K562 (cell line): ENCODE measurements around the gene COL9A3. TPM values are rescaled to one million over a fixed set of nuclear protein-coding genes. Genes with fewer than 3 reads are reported as not detected.

Experiments
- ATAC-seq: fragments of 200-7000 bp; cut with Tn5 transposase; 3 replicates; pipeline ENCODE4 v1.9.1; 2020; ENCODE audit warnings: moderate library complexity
- BruUV-seq: library from RNA; stranded (reverse); fragments of 400-500 nt; replicated peaks from 2 replicates; lab custom pipeline; 2021; lab: Mats Ljungman, UMichigan
- CTCF ChIA-PET: fragments of 300-600 bp; formaldehyde crosslinking; extraction: SDS; loops from one replicate; lab custom pipeline; 2021; ENCODE audit warnings: low intra/inter-chr PET ratio; lab: Yijun Ruan, JAX
- POLR2A ChIA-PET: fragments of 300-600, 350-650 bp; sonication (Branson Sonifier 250); formaldehyde crosslinking; extraction: SDS; loops from one replicate; lab custom pipeline; 2021; ENCODE audit warnings: antibody characterized with exemption, inconsistent platforms; lab: Yijun Ruan, JAX
- DNase-seq, 4 experiments: peaks; one replicate each; pipeline versions ENCODE4 v3.0.0 to v3.0.0-alpha.2; 2011 to 2018; ENCODE audit warnings: low spot score in 3 of 4, mixed read lengths in 3 of 4; ENCODE audit errors: extremely low read depth in 1 of 4
- FAIRE-seq: peaks from 2 replicates; lab custom pipeline; 2011; peaks lifted over from hg19 to GRCh38; lab: Jason Lieb, UNC
- H2AFZ ChIP-seq: 2 replicates; pipeline ENCODE4 v1.6.0; 2011; ENCODE audit warnings: low read depth, low read length, control low read depth, inconsistent platforms
- H3K27ac ChIP-seq: fragments of 200-600 bp; 3 replicates; pipeline ENCODE4 v1.8.0; 2011; ENCODE audit warnings: low read depth, mild to moderate bottlenecking, control low read depth, inconsistent platforms, low read length, moderate library complexity, mixed read lengths; ENCODE audit errors: extremely low read depth
- H3K27me3 ChIP-seq, 2 experiments: fragments of 300-600 bp in 1 of 2; 2 replicates in 1 of 2; 3 replicates in 1 of 2; pipeline versions ENCODE4 v1.6.0 to v1.8.0; 2011; ENCODE audit warnings: inconsistent platforms in 2 of 2, low read length in 2 of 2, mild to moderate bottlenecking in 1 of 2, mixed read lengths in 1 of 2, moderate library complexity in 1 of 2; ENCODE audit not compliant: control insufficient read depth in 2 of 2, insufficient read depth in 2 of 2
- H3K36me3 ChIP-seq: fragments of 300-600 bp; 3 replicates; pipeline ENCODE4 v1.8.0; 2011; ENCODE audit warnings: mild to moderate bottlenecking, low read length, inconsistent platforms; ENCODE audit not compliant: control insufficient read depth, insufficient read depth
- H3K4me1 ChIP-seq, 2 experiments: fragments of 200-600 bp in 1 of 2; replicated peaks in 1 of 2; 2 replicates in 1 of 2; 3 replicates in 1 of 2; pipeline versions ENCODE4 v1.5.1 to v1.8.0; 2011; ENCODE audit warnings: inconsistent platforms in 2 of 2, low read length in 2 of 2, mild to moderate bottlenecking in 1 of 2, mixed read lengths in 1 of 2, moderate library complexity in 1 of 2; ENCODE audit not compliant: control insufficient read depth in 2 of 2, insufficient read depth in 2 of 2
- H3K4me2 ChIP-seq: 2 replicates; pipeline ENCODE4 v1.6.1; 2011; ENCODE audit warnings: low read length, control low read depth, inconsistent platforms, mixed read lengths; ENCODE audit not compliant: insufficient read depth
- H3K4me3 ChIP-seq: fragments of 200-600 bp; sonication (generic), shearing (Covaris generic); 2 replicates; pipeline ENCODE4 v1.5.1; 2016; ENCODE audit warnings: control low read depth, inconsistent platforms
- H3K79me2 ChIP-seq: fragments of 200-600 bp; 3 replicates; pipeline ENCODE4 v1.8.0; 2011; ENCODE audit warnings: low read length, inconsistent platforms; ENCODE audit not compliant: control insufficient read depth, insufficient read depth
- H3K9ac ChIP-seq, 2 experiments: 2 replicates each; pipeline versions ENCODE4 v1.6.0 to v1.6.1; 2011; ENCODE audit warnings: low read depth in 2 of 2, low read length in 2 of 2, control low read depth in 1 of 2, inconsistent platforms in 1 of 2, mild to moderate bottlenecking in 1 of 2, mixed read lengths in 1 of 2; ENCODE audit not compliant: insufficient read depth in 1 of 2
- H3K9me1 ChIP-seq: one replicate; pipeline ENCODE4 v1.6.0; 2011; ENCODE audit warnings: inconsistent platforms, mild to moderate bottlenecking, low read length, moderate library complexity; ENCODE audit not compliant: control insufficient read depth, insufficient read depth
- H3K9me3 ChIP-seq: replicated peaks from 2 replicates; pipeline ENCODE4 v1.5.1; 2011; ENCODE audit warnings: low read depth, low read length, inconsistent platforms; ENCODE audit not compliant: control insufficient read depth, insufficient read depth
- H4K20me1 ChIP-seq: replicated peaks from 2 replicates; pipeline ENCODE4 v1.6.1; 2011; ENCODE audit warnings: low read length, inconsistent platforms, mixed read lengths; ENCODE audit not compliant: control insufficient read depth, insufficient read depth
- BHLHE40 ChIP-seq: IDR thresholded peaks from 2 replicates; pipeline ENCODE4 v1.6.1; 2011; ENCODE audit warnings: low read length, improper control_type of control experiment
- CBX2 ChIP-seq: fragments of 200-600 bp; sonication (generic); IDR thresholded peaks from one replicate; pipeline ENCODE4 v1.6.1; 2012; ENCODE audit warnings: mild to moderate bottlenecking, low read length, inconsistent platforms; ENCODE audit not compliant: insufficient read depth, poor library complexity, severe bottlenecking
- FOSL1 ChIP-seq: fragments of 200-800 bp; sonication (Bioruptor generic); conservative IDR thresholded peaks from 2 replicates; pipeline ENCODE4 v1.6.1; 2016; ENCODE audit warnings: missing genetic modification characterization, missing compliant biosample characterization
- GABPA ChIP-seq: fragments of 200-800 bp; sonication (Bioruptor generic); conservative IDR thresholded peaks from 2 replicates; pipeline ENCODE4 v1.6.1; 2016; ENCODE audit warnings: low read depth, missing genetic modification characterization, missing compliant biosample characterization
- HSF4 ChIP-seq: fragments of 250-450 bp; sonication (Bioruptor Pico); IDR thresholded peaks from 2 replicates; pipeline ENCODE4 v2.1.2; 2022; ENCODE audit warnings: mild to moderate bottlenecking, moderate library complexity, borderline replicate concordance
- KLF6 ChIP-seq: fragments of 250-450 bp; sonication (Bioruptor Pico); IDR thresholded peaks from 2 replicates; pipeline ENCODE4 v1.4.0; 2020; ENCODE audit warnings: mild to moderate bottlenecking, moderate library complexity, borderline replicate concordance
- MXI1 ChIP-seq: IDR thresholded peaks from 2 replicates; pipeline ENCODE4 v1.6.1; 2011; ENCODE audit warnings: low read depth, mild to moderate bottlenecking, improper control_type of control experiment, low read length
- NR2F6 ChIP-seq: fragments of 450-650 bp; formaldehyde crosslinking; IDR thresholded peaks from 2 replicates; pipeline ENCODE4 v1.4.0; 2020; ENCODE audit warnings: mild to moderate bottlenecking
- TEAD4 ChIP-seq, 2 experiments: sonication (generic) in 1 of 2; formaldehyde crosslinking in 1 of 2; IDR thresholded peaks; 2 replicates each; pipeline versions ENCODE4 v1.6.1 to v1.8.0; 2012 to 2022; ENCODE audit warnings: borderline replicate concordance in 1 of 2, inconsistent platforms in 1 of 2, low read length in 1 of 2, mild to moderate bottlenecking in 1 of 2, missing genetic modification reagents in 1 of 2
- WGBS: fragments of 100-300 bp; shearing (Covaris generic); methylation state at CpG from one replicate; pipeline ENCODE4 v1.1.6; 2016; ENCODE audit warnings: low coverage, mixed read lengths; ENCODE audit not compliant: insufficient coverage; ENCODE audit errors: missing lambda C conversion rate; 5-methylcytosine and 5-hydroxymethylcytosine counted together
- in situ Hi-C: fragments of 300-500 bp; cut with MboI; formaldehyde crosslinking; loops from 4 replicates; pipeline ENCODE4 v1.15.0; 2018; ENCODE audit warnings: inconsistent platforms, mixed read lengths
- intact Hi-C: fragments of 100-400 bp; cut with micrococcal nuclease; formaldehyde crosslinking; loops from 2 replicates; pipeline ENCODE4 v1.14.2; 2022
- polyA plus RNA-seq, 8 experiments: library from polyadenylated mRNA; depleted of rRNA in 4 of 8; stranded (reverse) in 5 of 8; unstranded in 3 of 8; fragments of >200 nt; fragmentation: Nextera tagmentation in 2 of 8; fragmentation: Illumina TruSeq in 1 of 8; extraction: Ambion mirVana in 2 of 8; extraction: Trizol in 1 of 8; gene quantifications; 2 replicates each; pipeline versions ENCODE4 v1.2.1 to v1.2.3, GENCODE V29; 2011 to 2014; ENCODE audit warnings: inconsistent platforms in 1 of 8, missing spikeins in 1 of 8
- total RNA-seq, 7 experiments: library from RNA; depleted of rRNA in 6 of 7; stranded (reverse); fragments of >200 nt in 6 of 7; fragmentation: Illumina TruSeq in 2 of 7; extraction: Trizol in 2 of 7; gene quantifications; 2 replicates each; pipeline versions ENCODE4 v1.2.1 to v1.2.3, GENCODE V29; 2011 to 2021; ENCODE audit warnings: low replicate concordance in 1 of 7
- TF ChIP-seq, protein P1 (sequence below): fragments of 250-450 bp; sonication (Bioruptor Pico); IDR thresholded peaks from 2 replicates; pipeline ENCODE4 v1.4.0; 2020; ENCODE audit warnings: mild to moderate bottlenecking
- TF ChIP-seq, protein P2 (sequence below), 2 experiments: fragments of 200-800 bp in 1 of 2; sonication (Bioruptor generic) in 1 of 2; sonication (generic) in 1 of 2; formaldehyde crosslinking in 1 of 2; IDR thresholded peaks in 1 of 2; conservative IDR thresholded peaks in 1 of 2; 2 replicates each; pipeline versions ENCODE4 v1.5.0 to v1.6.1; 2016 to 2020; ENCODE audit warnings: missing compliant biosample characterization in 1 of 2, missing genetic modification characterization in 1 of 2, missing genetic modification reagents in 1 of 2
- TF ChIP-seq, protein P3 (sequence below): IDR thresholded peaks from 2 replicates; pipeline ENCODE4 v1.6.1; 2012; ENCODE audit warnings: low read depth, low read length, improper control_type of control experiment, borderline replicate concordance
- TF ChIP-seq, protein P4 (sequence below): fragments of 250-450 bp; sonication (Bioruptor Pico); IDR thresholded peaks from 2 replicates; pipeline ENCODE4 v1.8.0; 2022; ENCODE audit warnings: inconsistent platforms

COL9A3 gene
- total and polyA plus RNA-seq, 9 of the 15 experiments (the other 6 are each of a cell fraction or from before 2014, with no cell fraction given) = 0.14 to 3.6 (median 0.88) TPM; not detected in 1

DNA sequence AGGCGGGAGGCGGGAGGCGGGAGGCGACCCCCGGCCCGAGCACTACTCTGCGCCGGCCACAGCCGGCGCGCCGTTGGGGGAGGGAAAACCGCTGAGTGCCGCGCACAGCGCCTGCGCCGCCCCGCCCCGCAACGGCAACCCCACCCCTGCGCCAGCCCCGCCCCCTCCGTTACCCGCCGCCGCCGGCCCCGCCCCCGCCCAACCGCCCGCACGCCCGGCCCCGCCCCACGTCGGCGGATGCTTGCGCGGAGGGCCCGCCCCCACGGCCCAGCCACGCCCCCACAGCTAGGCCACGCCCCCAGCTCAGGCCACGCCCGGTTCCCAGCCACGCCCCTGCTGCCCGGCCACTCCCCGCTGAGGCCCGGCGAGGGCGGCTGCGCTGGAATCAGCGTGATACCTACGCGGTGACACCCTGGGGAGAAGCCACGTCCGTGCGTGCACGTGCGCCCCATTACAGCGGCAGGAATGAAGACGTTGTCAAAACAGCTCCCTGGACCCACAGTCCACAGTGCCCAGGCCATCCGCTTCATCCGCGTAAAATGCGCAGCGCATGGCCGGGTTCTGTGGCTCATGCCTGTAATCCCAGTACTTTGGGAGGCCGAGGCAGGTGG is 45.0 kb downstream of the COL9A3 start, which contains the start of gene TCFL5:
TCFL5 (minus strand) TSS at position 97 of the 611 bp plus-strand sequence. CDS start 152 bp downstream, outside the sequence.
- ChIA-PET CTCF (no interaction called here), POLR2A (interaction anchor here (0.6 to 2.1 kb wide), 7 partner anchors 9 to 89 kb away, joined by 3 to 13 read pairs (median 4); no protein-coding TSS in a partner anchor)
- Histone ChIP-seq H3K79me2 (peaks cover 23% of the 10 kb centered on the region), H4K20me1 (0 out of 2 replicates have a peak, but pooled peaks cover 7% of the 10 kb centered on the region), H3K9me1 (no peaks in the 10 kb centered on the region), H2AFZ (peak within 1 kb of the TSS; percentile 92), H3K27me3 (no peaks in the 10 kb centered on the region), H3K4me3 (peak within 1 kb of the TSS; percentile 49), H3K27ac (peak within 1 kb of the TSS; percentile 89), H3K9ac (peak within 1 kb of the TSS; percentile 52 to 95; a peak in 3 of 4 replicates), H3K4me1 (peaks cover 13 to 32% of the 10 kb centered on the region in 2 experiments; a peak in 4 of 5 replicates), H3K36me3 (peaks cover 22% of the 10 kb centered on the region), H3K9me3 (no peaks in the 10 kb centered on the region), H3K4me2 (peak within 1 kb of the TSS; percentile 82)
- intact Hi-C loops = loop anchor here (1.0 kb wide), 1 partner anchor 11 kb away; no protein-coding TSS in a partner anchor
- in situ Hi-C loops = no loop called here
- FAIRE-seq = peak; percentile 84
- WGBS = 2% methylated on average over 18 of the region's 70 CpGs
- peak; percentile 96 for ATAC-seq
- peak; percentile 92 to 94 (median 93) for DNase-seq
- no TSS peak for BruUV-seq
- TF ChIP-seq KLF6 (CRISPR knock-in tag) (0 out of 2 replicates have a peak, but pooled peaks have one; percentile 24), HSF4 (CRISPR knock-in tag) (no peak), GABPA (tag) (no peak), TEAD4 (IDR thresholded peaks at IDR 0.05; ENCODE audit: low read length) (0 out of 2 replicates have a peak, but pooled peaks have one; percentile 25), TEAD4 (CRISPR knock-in tag; IDR thresholded peaks at IDR 0.05; ENCODE audit: borderline replicate concordance) (no peak), NR2F6 (no peak), CBX2 (no peak), MXI1 (peak; percentile 66; the same call in 1 of the 2 replicates), BHLHE40 (peak; percentile 100), FOSL1 (tag) (no peak)
- TF ChIP-seq, protein P1, sequence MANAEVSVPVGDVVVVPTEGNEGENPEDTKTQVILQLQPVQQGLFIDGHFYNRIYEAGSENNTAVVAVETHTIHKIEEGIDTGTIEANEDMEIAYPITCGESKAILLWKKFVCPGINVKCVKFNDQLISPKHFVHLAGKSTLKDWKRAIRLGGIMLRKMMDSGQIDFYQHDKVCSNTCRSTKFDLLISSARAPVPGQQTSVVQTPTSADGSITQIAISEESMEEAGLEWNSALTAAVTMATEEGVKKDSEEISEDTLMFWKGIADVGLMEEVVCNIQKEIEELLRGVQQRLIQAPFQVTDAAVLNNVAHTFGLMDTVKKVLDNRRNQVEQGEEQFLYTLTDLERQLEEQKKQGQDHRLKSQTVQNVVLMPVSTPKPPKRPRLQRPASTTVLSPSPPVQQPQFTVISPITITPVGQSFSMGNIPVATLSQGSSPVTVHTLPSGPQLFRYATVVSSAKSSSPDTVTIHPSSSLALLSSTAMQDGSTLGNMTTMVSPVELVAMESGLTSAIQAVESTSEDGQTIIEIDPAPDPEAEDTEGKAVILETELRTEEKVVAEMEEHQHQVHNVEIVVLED (CRISPR knock-in tag) = peak; percentile 98
- TF ChIP-seq, protein P2, sequence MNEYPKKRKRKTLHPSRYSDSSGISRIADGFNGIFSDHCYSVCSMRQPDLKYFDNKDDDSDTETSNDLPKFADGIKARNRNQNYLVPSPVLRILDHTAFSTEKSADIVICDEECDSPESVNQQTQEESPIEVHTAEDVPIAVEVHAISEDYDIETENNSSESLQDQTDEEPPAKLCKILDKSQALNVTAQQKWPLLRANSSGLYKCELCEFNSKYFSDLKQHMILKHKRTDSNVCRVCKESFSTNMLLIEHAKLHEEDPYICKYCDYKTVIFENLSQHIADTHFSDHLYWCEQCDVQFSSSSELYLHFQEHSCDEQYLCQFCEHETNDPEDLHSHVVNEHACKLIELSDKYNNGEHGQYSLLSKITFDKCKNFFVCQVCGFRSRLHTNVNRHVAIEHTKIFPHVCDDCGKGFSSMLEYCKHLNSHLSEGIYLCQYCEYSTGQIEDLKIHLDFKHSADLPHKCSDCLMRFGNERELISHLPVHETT (CRISPR knock-in tag; conservative IDR thresholded peaks at IDR 0.05 in 1 of 2, IDR thresholded peaks at IDR 0.05 in 1 of 2) = peak in 1 of 2 experiments; percentile 32; a peak in 1 of 4 replicates
- TF ChIP-seq, protein P3, sequence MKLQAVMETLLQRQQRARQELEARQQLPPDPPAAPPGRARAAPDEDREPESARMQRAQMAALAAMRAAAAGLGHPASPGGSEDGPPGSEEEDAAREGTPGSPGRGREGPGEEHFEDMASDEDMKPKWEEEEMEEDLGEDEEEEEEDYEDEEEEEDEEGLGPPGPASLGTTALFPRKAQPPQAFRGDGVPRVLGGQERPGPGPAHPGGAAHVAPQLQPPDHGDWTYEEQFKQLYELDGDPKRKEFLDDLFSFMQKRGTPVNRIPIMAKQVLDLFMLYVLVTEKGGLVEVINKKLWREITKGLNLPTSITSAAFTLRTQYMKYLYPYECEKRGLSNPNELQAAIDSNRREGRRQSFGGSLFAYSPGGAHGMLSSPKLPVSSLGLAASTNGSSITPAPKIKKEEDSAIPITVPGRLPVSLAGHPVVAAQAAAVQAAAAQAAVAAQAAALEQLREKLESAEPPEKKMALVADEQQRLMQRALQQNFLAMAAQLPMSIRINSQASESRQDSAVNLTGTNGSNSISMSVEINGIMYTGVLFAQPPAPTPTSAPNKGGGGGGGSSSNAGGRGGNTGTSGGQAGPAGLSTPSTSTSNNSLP = no peak
- TF ChIP-seq, protein P4, sequence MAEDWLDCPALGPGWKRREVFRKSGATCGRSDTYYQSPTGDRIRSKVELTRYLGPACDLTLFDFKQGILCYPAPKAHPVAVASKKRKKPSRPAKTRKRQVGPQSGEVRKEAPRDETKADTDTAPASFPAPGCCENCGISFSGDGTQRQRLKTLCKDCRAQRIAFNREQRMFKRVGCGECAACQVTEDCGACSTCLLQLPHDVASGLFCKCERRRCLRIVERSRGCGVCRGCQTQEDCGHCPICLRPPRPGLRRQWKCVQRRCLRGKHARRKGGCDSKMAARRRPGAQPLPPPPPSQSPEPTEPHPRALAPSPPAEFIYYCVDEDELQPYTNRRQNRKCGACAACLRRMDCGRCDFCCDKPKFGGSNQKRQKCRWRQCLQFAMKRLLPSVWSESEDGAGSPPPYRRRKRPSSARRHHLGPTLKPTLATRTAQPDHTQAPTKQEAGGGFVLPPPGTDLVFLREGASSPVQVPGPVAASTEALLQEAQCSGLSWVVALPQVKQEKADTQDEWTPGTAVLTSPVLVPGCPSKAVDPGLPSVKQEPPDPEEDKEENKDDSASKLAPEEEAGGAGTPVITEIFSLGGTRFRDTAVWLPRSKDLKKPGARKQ (CRISPR knock-in tag) = no peak
